Vagina (tissue), 2 donors: Measurements from ENCODE around the gene VAMP3.

Experiments
- CTCF ChIP-seq, 3 experiments: fragments of 450-650 bp in 2 of 3; fragments of 200-600 bp in 1 of 3; sonication (generic) in 1 of 3; IDR thresholded peaks; one replicate each; pipeline ENCODE4 v1.5.1; 2017 to 2019; ENCODE audit warnings: antibody characterized with exemption in 3 of 3, mild to moderate bottlenecking in 2 of 3, moderate library complexity in 2 of 3
- POLR2A ChIP-seq, 2 donors: fragments of 450-650 bp; IDR thresholded peaks; one replicate each; pipeline ENCODE4 v1.6.1; 2017; ENCODE audit warnings: antibody characterized with exemption in 2 of 2, mild to moderate bottlenecking in 2 of 2, moderate library complexity in 2 of 2

- no peak for TF ChIP-seq CTCF (IDR thresholded peaks at IDR 0.05)
- TF ChIP-seq POLR2A (IDR thresholded peaks at IDR 0.05) = peak in 1 of 2 donors; percentile 35
Observed at GRCh38 chr1:7770997-7771822, at the start of gene VAMP3.
